LHCN-M2 (cell line): ENCODE data around the gene CLIC4. TPM values are rescaled to one million over a fixed set of nuclear protein-coding genes. Genes with fewer than 3 reads are reported as not detected.
A peak's percentile ranks its signal among the peaks of the same experiment; 100 is the strongest.
"Not testable (repeated sequence)": the region's sequence is repeated elsewhere in the genome, so short reads cannot be mapped to it uniquely, and the experiment has no call there.

Experiments used
- DNase-seq: peaks from one replicate; pipeline ENCODE4 v3.0.0-alpha.2; 2012; ENCODE audit warnings: low read depth
- total RNA-seq: library from RNA; depleted of rRNA; stranded (reverse); fragments of >200 nt; gene quantifications from 2 replicates; pipeline ENCODE4 v1.2.3, GENCODE V29; 2014

CLIC4 gene
- total RNA-seq, 1 experiment from 2014 or later: 580 TPM

- no peak for DNase-seq
These were observed 27.2 kb upstream of the CLIC4 start for GRCh38 chr1:24717887-24718650.

DNA sequence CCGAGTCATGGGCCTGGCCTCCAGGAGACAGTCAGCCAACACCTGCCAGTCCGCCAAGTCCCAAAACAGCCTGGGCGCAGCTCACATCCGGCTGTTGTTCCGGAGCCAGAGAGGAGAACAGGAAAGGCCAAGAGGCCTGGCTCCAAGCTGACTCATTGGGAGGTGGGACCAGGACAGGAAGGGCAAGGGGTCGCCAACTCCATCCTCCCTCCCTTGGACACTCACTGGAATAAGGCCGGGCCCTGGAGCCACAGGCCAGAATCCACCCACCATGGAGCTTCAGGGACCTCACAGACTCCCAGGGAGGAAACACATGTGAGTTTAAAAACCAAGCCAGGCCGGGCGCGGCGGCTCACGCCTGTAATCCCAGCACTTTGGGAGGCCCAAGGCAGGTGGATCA lies 25.1 kb upstream of the CLIC4 start:
- peak; percentile 95 for DNase-seq

DNA sequence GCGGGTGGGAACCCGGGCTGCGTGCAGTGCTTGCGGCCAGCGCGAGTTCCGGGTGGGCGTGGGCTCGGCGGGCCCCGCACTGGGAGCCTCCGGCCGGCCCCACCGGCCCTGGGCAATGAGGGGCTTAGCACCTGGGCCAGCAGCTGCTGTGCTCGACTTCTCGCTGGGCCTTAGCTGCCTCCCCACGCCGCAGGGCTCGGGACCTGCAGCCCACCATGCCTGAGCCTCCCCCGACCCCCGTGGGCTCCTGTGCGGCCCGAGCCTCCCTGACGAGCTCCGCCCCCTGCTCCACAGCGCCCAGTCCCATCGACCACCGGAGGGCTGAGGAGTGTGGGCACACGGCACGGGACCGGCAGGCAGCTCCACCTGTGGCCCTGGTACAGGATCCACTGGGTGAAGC lies 23.7 kb upstream of the CLIC4 start:
- DNase-seq: no peak

DNA sequence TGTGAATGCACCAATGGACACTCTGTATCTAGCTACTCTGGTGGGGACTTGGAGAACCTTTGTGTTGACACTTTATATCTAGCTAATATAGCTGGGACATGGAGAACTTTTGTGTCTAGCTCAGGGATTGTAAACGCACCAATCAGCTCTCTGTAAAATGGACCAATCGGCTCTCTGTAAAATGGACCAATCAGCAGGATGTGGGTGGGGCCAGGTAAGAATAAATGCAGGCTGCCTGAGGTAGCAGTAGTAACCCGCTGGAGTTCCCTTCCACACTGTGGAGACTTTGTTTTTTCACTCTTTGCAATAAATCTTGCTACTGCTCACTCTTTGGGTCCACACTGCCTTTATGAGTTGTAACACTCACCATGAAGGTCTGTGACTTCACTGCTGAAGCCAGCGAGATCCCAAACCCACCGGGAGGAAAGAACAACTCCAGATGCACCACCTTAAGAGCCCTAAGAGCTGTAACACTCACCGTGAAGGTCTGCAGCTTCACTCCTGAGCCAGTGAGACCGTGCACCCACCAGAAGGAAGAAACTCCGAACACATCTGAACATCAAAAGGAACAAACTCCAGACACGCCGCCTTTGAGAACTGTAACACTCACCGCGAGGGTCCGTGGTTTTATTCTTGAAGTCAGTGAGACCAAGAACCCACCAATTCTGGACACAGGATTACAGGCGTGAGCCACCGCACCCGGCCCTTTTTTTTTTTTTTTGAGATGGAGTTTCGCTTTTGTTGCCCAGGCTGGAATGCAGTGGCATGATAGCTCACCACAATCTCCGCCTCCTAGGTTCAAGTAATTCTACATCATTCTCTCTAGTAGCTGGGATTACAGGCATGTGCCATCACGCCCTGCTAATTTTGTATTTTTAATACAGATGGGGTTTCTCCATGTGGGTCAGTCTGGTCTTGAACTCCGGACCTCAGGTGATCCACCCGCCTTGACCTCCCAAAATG lies 22.9 kb upstream of the CLIC4 start:
- DNase-seq: peak; percentile 50

DNA sequence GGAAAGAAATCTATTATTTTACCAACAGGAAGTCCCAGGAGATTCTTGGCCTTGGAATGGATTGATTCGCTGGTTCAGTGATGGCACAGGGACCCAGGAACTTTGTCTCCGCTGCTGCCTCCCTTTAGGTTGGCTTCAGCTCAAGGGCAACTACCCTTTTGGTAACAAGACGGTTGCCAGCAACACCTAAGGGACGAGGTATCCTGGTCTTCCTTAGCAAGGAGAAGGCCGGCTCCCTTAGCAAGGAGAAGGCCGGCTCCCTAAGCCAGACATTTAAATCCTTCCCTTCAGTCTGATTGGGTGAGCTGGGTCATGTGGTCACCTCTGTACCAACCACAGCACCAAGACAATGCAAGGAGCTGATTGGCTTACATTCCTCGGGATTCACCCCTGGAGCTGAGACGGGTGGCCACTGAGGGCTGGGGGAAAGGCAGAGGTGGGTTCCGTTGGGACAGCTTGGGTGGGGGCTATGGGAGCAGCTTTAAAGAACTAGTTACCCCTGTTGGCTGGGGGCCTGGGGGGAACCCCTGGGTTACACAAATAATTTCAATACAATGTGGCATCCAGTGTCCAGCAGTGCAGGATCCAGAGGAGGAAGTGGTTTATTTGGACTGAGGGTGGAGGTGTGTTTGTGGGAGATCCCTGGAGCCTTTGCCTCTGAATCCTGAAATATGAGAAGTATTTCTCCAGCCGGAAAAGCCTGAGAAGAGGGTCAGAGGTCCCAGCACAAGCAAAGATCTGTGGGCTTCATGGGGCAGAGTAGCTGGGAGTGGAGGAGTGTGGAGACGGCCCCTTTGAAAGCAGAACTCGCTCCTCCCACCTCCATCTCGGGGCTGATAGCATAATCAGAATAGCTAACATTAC lies 20.7 kb upstream of the CLIC4 start:
- peak; percentile 92 for DNase-seq

DNA sequence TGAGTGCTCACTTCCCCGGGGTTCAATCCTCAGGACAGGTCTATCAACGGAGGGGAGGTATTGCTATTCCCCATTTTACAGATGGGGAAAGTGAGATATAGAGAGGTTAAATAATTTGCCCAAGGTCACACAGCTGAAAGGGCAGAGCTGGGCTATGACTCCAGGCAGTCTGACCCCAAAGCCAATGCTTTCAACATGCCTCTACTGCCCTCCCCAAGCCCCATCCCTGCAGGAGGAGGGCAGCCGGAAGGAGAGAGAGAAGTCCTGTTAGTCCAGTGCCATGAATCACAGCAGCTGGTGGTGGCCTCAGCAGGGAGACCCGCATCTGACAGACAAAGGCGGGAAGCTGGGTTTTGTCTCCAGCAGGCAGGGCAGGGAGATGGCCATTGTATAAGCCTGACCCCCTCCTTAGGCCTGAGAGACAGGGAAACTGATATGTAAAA lies 20.0 kb upstream of the CLIC4 start:
- DNase-seq: peak; percentile 85

GRCh38 chr1:24726741-24727140 lies 18.5 kb upstream of the CLIC4 start:
- no peak for DNase-seq

DNA sequence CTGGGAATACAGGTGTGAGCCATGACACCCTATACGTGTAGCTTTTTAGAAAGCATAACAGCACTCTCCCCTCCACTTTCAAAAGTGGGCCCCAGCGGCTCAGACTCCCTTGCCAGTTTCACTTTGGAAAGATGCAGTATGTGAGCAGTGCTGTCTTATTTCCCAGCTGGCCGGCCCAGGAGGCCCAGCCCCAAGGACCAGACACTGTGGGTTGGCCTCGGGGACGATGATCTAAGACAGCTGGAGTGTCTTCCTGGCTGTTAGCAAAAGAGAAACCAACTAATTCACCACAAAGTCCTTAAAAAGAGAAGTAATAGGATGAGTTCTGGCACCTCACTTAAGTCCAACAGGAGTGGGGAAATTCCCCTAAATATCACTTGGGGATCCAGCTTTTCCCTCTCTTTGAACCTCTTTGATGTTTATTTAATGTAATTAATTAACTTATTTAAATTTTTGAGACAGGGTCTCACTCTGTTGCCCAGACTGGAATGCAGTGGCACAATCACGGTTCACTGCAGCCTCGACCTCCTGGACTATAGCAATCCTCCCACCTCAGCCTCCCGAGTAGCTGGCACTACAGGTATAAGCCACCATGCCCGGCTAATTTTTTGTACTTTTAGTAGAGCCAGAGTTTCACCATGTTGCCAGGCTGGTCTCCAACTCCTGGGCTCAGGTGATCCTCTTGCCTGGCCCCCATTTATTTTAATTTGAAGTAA lies 17.6 kb upstream of the CLIC4 start:
- DNase-seq: peak; percentile 89

DNA sequence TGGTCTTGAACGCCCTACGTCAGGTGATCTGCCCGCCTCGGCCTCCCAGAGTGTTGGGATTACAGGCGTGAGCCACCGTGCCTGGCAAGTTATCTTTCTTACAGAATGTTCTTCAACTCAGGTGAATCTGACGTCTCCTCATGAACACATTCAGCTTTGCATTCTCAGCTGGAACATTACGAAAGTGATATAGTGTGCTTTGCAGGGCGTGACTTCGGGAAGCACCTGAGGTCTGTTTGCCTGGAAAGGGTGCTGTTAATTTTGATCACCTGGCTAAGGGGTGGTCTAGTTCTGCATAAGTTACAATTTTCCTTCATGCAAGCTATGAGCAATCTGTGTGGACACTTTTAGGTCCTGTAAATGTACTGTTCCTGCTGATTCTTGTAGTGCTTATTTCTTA lies 16.3 kb upstream of the CLIC4 start:
- DNase-seq: no peak

- no peak for DNase-seq
These were observed 12.9 kb upstream of the CLIC4 start for GRCh38 chr1:24732186-24732885.

- DNase-seq: not testable (repeated sequence)
These were observed 11.9 kb upstream of the CLIC4 start for GRCh38 chr1:24733342-24733741.

- DNase-seq: no peak
These were observed 10.1 kb upstream of the CLIC4 start for GRCh38 chr1:24735156-24735508.

DNA sequence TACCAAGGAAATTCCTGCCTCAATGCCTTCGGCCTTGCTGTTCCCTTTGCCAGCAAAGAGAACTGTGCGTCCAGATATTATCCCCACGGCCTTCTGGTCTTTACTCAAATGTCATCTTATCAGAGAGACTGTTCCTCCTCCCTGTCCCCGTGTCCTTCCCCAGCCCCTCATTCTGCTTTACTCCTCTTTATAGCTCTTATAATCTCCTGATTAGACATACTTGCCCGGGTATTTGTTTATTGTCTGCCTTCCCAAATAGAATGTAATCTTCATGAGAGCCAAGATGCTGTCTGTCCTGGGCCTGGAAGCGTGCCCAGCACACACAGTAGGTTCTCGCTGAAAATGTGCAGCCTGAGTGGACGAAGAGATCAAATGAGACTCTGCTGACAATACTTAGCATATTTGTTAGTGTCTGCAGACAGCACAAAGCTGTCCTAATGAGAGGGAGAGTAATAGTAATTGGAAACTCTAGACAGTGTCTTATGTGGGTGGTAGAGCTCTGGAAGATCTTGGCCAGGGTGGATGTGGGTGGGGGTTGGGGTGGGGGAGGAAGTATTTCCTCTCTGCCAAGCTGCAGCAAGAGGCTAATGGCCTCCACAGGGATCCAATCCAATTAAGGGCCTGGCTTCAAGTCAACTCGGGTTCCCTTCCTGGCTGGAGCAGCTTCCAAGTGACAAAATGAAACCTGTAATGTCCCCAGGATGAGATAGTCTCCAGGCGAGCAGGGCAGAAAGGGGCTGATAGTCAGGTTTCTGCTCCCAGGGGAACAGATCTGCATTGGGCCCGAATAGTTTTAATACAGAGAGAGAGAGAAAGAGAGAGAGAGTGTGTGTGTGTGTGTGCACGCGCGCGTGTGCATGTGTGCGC lies 9.5 kb upstream of the CLIC4 start:
- no peak for DNase-seq

GRCh38 chr1:24737368-24738117 lies 7.7 kb upstream of the CLIC4 start:
- no peak for DNase-seq

GRCh38 chr1:24739241-24739640 lies 6.0 kb upstream of the CLIC4 start:
- DNase-seq: no peak

- DNase-seq: no peak
These were observed 2.9 kb upstream of the CLIC4 start for GRCh38 chr1:24742090-24742938.

- no peak for DNase-seq
These were observed 1.6 kb upstream of the CLIC4 start for GRCh38 chr1:24743404-24744211.
